ENCODE data around the gene PRSS36.

The PRSS36 gene

GRCh38 chr16:31094424-31095120 is 55.3 kb downstream of the PRSS36 start, which contains the start of gene VKORC1:
TSS of gene VKORC1 (minus strand) at chr16:31094797. CDS start at chr16:31094729, 68 bp downstream.
- peak; percentile 88 for DNase-seq

GRCh38 chr16:31094088-31094423 is 55.8 kb downstream of the PRSS36 start:
- DNase-seq = no peak

- peak; percentile 33 for DNase-seq
Observed at GRCh38 chr16:31093132-31093703, 56.6 kb downstream of the PRSS36 start.

- no peak for DNase-seq
Observed at GRCh38 chr16:31092330-31092729, 57.5 kb downstream of the PRSS36 start.

GRCh38 chr16:31090540-31090939 is 59.3 kb downstream of the PRSS36 start:
- no peak for DNase-seq

- DNase-seq = no peak
Observed at GRCh38 chr16:31089199-31089598, 60.7 kb downstream of the PRSS36 start.

Data from NCI-H748 treated with DMSO at 0.1 percent for 48 hours (cell line).